C4-2B (cell line): Measurements from ENCODE around the gene LRRIQ4.

Experiments
- H3K27ac ChIP-seq: fragments of 450-650 bp; 2 replicates; pipeline ENCODE4 v1.5.1; 2017
- ZFX ChIP-seq: fragments of 450-650 bp; IDR thresholded peaks from 2 replicates; pipeline ENCODE4 v1.6.1; 2017
- TF ChIP-seq, protein P1 (sequence below): fragments of 450-650 bp; conservative IDR thresholded peaks from 2 replicates; pipeline ENCODE4 v1.5.1; 2017; ENCODE audit warnings: mild to moderate bottlenecking

LRRIQ4 gene

DNA sequence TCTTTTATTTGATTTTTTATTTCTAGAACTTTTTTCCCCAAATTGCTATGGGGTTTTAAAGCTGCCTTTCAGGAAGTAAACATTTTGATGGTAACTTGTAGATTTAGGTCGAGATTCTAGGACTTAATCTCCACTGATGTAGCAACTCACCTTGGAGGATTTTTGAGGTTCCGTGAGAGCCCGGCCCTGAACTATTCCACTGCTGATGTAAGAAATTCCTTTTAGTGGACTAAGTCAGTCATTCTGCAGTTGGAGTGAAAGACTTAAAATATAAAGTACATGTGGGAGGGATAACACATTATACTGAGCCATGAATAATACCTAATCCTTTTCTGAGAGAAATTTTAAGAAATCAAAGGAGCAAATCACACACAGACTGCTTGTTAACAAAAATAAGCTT lies 12.6 kb downstream of the LRRIQ4 start:
- TF ChIP-seq ZFX = no peak
- H3K27ac ChIP-seq = no peak overlapping the region

DNA sequence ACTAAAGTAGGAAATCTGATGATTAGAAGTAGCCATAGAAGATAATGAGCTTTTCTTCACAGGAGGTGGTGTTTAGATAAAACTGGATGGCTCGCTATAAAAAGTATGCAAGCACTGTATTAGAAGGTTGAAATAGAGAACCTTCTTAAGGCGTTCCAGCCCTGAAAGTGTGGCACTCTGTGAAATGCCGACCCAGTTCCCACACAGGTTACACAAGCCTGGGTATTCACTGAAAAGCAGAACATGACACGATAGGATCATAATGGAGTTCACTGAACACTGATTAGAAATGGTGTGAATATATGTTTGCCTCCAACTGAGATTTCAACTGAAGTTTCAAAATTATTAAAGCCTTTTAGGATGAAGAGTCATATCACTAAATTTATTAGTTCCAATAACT lies 15.0 kb downstream of the LRRIQ4 start:
- TF ChIP-seq, protein P1, sequence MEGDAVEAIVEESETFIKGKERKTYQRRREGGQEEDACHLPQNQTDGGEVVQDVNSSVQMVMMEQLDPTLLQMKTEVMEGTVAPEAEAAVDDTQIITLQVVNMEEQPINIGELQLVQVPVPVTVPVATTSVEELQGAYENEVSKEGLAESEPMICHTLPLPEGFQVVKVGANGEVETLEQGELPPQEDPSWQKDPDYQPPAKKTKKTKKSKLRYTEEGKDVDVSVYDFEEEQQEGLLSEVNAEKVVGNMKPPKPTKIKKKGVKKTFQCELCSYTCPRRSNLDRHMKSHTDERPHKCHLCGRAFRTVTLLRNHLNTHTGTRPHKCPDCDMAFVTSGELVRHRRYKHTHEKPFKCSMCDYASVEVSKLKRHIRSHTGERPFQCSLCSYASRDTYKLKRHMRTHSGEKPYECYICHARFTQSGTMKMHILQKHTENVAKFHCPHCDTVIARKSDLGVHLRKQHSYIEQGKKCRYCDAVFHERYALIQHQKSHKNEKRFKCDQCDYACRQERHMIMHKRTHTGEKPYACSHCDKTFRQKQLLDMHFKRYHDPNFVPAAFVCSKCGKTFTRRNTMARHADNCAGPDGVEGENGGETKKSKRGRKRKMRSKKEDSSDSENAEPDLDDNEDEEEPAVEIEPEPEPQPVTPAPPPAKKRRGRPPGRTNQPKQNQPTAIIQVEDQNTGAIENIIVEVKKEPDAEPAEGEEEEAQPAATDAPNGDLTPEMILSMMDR = no peak
- TF ChIP-seq ZFX = no peak

DNA sequence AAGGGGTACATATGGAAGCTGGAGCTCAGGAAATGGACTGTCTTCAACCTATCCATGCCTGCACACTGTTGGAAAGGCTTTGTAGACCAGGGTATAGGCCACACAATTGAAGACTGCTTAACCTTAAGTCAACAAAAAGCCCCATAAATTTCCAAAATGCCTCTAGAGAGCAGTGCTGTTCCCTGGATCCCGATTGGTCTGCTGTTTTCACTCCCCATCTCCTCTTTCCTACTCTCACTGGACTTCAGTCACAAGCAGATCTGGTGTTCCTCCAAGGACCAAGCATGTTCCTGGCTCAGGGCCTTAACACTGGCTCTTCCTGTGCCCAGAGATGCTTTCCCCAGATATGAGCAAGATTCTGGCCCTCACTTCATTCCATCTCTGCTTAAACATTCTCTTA lies 22.9 kb downstream of the LRRIQ4 start:
- peak overlapping the region; percentile 23; the same call in 1 of the 2 replicates for H3K27ac ChIP-seq
- TF ChIP-seq ZFX = no peak
- TF ChIP-seq, protein P1 = peak; percentile 20

More for the DNA sequence above, 15.0 kb downstream of the LRRIQ4 start:
- H3K27ac ChIP-seq = no peak overlapping the region

DNA sequence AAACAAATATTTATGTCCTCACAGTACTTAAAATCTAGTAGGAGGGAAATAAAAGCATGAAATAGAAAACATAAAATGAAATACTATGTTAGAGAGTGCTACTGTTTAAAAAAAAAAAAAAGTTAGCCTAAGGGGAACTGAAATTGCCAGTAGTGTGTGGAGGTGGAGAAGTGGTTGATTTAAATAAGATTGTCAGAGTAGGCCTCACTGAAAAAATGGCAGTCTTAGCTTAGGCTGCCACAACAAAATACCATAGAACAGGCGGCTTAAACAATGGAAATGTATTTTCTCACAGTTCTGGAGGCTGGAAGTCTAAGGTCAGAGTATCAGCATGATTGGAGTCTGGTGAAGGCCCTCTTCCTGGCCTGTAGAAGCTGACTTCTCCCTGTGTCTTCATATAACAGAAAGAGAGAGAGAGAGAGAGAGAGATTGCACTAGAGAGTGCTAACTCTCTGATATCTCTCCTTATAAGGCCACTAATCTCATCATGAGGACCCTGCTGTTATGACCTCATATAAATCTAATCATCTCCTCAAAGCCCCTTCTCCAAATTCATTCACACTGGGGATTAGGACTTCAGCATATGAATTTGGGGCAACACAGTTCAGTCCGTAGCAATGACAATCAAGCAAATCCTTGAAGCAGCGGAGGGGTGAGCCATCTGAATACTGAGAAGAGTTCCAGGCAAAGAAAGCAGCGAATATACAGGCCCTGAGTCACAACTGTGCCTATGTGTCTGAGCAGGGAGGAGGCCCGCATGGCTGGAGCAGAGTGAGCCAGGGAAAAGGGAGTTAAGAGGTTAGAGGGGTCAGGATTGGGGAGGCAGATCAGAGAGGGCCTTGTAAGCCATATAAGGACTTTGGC lies 23.6 kb downstream of the LRRIQ4 start:
- TF ChIP-seq, protein P1 = no peak
- TF ChIP-seq ZFX = no peak
- H3K27ac ChIP-seq = no peak overlapping the region

DNA sequence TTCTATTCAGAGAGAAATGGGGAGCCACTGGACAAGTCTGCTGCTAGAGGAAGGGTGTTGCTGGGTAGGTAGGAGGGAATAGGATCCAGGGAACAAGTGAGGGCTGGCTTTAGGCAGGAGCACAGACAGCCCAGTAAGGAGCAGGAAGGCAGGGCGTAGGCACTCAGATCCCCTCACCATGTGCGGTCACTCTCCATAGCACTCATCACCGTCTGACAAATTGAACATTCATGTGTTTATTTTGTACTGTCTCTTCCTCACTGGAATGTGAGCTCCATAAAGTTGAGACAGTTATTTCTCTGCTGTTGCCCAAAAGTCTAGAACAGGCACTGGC lies 24.2 kb downstream of the LRRIQ4 start:
- H3K27ac ChIP-seq = no peak overlapping the region
- no peak for TF ChIP-seq ZFX
- TF ChIP-seq, protein P1 = no peak

DNA sequence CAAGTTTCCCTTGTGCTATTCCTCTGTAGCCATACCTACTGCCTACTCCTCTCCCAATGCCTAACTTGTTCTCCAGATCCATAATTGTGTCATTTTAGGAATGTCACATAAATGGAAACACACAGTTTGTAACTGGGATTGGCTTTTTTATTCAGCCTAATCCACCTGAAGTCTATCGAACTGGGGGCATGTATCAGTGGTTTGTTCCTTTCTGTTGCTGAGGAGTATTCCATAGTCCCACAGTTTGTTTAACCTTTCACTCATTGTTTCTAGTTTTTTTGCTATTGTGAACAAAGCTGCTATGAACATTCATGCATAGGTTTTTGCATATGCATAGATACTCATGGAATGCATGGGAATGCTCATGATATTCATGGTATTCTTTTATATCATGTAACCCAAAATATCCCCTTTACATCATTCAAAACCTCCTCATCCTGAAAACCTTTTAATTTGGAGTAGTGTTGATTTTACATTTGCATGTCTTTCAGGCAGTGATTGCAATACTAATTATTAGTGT lies 25.9 kb downstream of the LRRIQ4 start:
- H3K27ac ChIP-seq = no peak overlapping the region
- TF ChIP-seq, protein P1 = no peak
- no peak for TF ChIP-seq ZFX

DNA sequence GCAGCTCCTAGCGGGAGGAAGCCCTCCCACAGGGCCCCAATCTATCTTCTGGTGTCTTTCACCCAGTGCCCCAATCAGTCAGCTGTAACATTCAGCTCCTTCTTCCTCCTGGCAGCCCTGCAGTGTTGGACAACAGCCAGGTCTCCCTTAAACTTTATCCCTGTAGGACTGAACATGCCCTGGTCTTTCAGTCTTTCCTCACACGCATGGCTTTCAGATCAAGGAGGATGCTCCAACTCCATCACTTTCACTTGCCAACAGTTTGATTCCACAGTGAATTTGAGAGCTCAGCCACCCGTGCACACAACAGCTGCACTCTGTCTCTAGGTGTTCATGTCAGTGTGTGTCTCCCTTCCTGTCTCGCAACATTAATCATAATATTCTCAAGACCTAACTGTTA lies 28.5 kb downstream of the LRRIQ4 start:
- H3K27ac ChIP-seq = no peak overlapping the region
- TF ChIP-seq, protein P1 = no peak
- no peak for TF ChIP-seq ZFX

DNA sequence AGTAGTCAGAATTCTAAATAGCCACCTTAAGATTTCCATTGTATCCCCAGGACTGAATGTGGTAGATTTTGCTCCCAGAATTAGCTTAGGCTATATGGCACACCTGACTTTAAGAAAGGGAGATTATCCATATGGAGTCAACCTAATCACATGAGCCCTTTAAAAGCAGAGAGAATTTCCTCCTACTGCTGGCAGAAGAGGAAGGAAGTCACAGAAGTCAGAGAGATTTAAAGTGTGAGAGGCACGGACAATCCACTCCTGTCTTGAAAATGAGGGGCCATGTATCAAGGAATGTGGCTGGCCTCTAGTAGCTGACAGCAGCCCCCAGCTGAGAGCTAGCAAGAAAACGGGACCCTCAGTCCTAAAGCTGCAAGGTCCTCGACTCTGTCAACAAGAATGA lies 30.3 kb downstream of the LRRIQ4 start:
- TF ChIP-seq, protein P1 = no peak
- TF ChIP-seq ZFX = no peak
- H3K27ac ChIP-seq = no peak overlapping the region
